Right atrium auricular region (tissue), 2 donors: ENCODE measurements around the gene TEFM. TPM values are rescaled to one million over a fixed set of nuclear protein-coding genes. Genes with fewer than 3 reads are reported as not detected.

ENCODE experiments used
- DNase-seq: peaks from one replicate; pipeline ENCODE4 v3.0.0-alpha.2; 2019; ENCODE audit warnings: low spot score
- H3K27ac ChIP-seq, 2 donors: fragments of 200-600 bp; sonication (generic); 1 replicate in 1 of 2; 2 replicates in 1 of 2; pipeline ENCODE4 v1.5.1; 2016 to 2019
- H3K27me3 ChIP-seq, 2 donors: fragments of 200-600 bp; sonication (generic); one replicate each; pipeline versions ENCODE4 v1.5.1 to v1.6.0; 2017 to 2019
- H3K36me3 ChIP-seq: fragments of 200-600 bp; sonication (generic); one replicate; pipeline ENCODE4 v1.5.1; 2016
- H3K4me1 ChIP-seq, 2 donors: fragments of 200-600 bp; sonication (generic); one replicate each; pipeline versions ENCODE4 v1.5.1 to v1.6.0; 2017 to 2019
- H3K4me3 ChIP-seq, 2 donors: fragments of 200-600 bp; sonication (generic); 1 replicate in 1 of 2; 2 replicates in 1 of 2; pipeline ENCODE4 v1.5.1; 2017 to 2019; ENCODE audit warnings: mild to moderate bottlenecking in 1 of 2, moderate library complexity in 1 of 2
- H3K9me3 ChIP-seq, 2 donors: fragments of 200-600 bp; sonication (generic); one replicate each; pipeline ENCODE4 v1.5.1; 2019
- CTCF ChIP-seq, 2 donors: fragments of 200-600 bp; sonication (generic); IDR thresholded peaks; one replicate each; pipeline ENCODE4 v1.5.1; 2019; ENCODE audit warnings: antibody characterized with exemption in 2 of 2
- total RNA-seq, 2 donors: library from RNA; depleted of rRNA; stranded (reverse); fragments of >200 nt; gene quantifications; one replicate each; pipeline ENCODE4 v1.1.0, GENCODE V29; 2016

TEFM gene
- total RNA-seq, 2 donors from 2014 or later = 6.6 to 11.0 TPM

DNA sequence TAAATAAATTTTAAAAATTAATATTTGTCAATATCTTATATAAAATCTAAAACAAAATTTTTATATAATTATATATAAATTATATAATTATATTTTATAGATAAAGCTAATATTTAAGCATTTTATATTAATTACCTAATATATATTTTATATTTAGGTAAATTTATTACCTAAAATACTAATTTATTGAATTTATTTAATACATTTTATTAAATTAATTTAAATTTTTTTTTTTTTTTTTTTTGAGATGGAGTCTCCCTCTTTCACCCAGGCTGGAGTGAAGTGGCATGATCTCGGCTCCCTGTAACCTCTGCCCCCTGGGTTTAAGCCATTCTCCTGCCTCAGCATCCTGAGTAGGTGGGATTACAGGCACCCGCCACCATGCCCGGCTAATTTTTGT lies 51.9 kb downstream of the TEFM start:
- no peak for DNase-seq
- no peaks in the 10 kb centered on the region for H3K9me3 ChIP-seq
- no peak for TF ChIP-seq CTCF (IDR thresholded peaks at IDR 0.05)
- no peaks in the 10 kb centered on the region for H3K36me3 ChIP-seq
- no peak overlapping the region for H3K27ac ChIP-seq
- no peaks in the 10 kb centered on the region for H3K27me3 ChIP-seq
- H3K4me1 ChIP-seq = no peaks in the 10 kb centered on the region
- H3K4me3 ChIP-seq = no peak overlapping the region

Other genes with a start within 250 kb of the TEFM start
- gene CRLF3, start 81.5 kb downstream of the TEFM start, total RNA-seq = 1 to 10 TPM; 3.4 to 5.3 TPM
- under 1 TPM; 0.35 to 0.70 TPM for gene ATAD5, start 74.3 kb downstream of the TEFM start, total RNA-seq
- gene ADAP2, start 15.7 kb upstream of the TEFM start, total RNA-seq = 10 to 100 TPM in 1 of 2 donors, 1 to 10 TPM in 1; 4.3 to 11.1 TPM
- 10 to 100 TPM in 1 of 2 donors, 1 to 10 TPM in 1; 6.9 to 13.1 TPM for gene RNF135, start 64.8 kb upstream of the TEFM start, total RNA-seq
- 10 to 100 TPM; 47.5 to 51.4 TPM for gene NF1, start 188.7 kb upstream of the TEFM start, total RNA-seq